Trophoblast cell (in vitro differentiated cells and primary cell): ENCODE results near the gene ARFGAP1.

Source experiments
- DNase-seq, 2 donors: peaks; one replicate each; pipeline ENCODE4 v3.0.0-alpha.2; 2016
- H2AFZ ChIP-seq: 2 replicates; pipeline ENCODE4 v1.6.1; 2013; ENCODE audit warnings: low read length, moderate library complexity, mild to moderate bottlenecking; ENCODE audit not compliant: insufficient read depth, poor library complexity
- H2AK5ac ChIP-seq: 2 replicates; pipeline ENCODE4 v1.6.1; 2013; ENCODE audit warnings: mild to moderate bottlenecking, low read length
- H2BK120ac ChIP-seq: 2 replicates; pipeline ENCODE4 v1.6.1; 2013; ENCODE audit warnings: low read length, mild to moderate bottlenecking, moderate library complexity; ENCODE audit not compliant: insufficient read depth, poor library complexity
- H2BK12ac ChIP-seq: 2 replicates; pipeline ENCODE4 v1.6.1; 2013; ENCODE audit warnings: mild to moderate bottlenecking, low read length, moderate library complexity
- H2BK5ac ChIP-seq: 2 replicates; pipeline ENCODE4 v1.6.1; 2013; ENCODE audit warnings: low read length, low read depth, moderate library complexity, mild to moderate bottlenecking; ENCODE audit not compliant: poor library complexity
- H3K14ac ChIP-seq: 2 replicates; pipeline ENCODE4 v1.6.1; 2013; ENCODE audit warnings: mild to moderate bottlenecking, low read length
- H3K18ac ChIP-seq: 2 replicates; pipeline ENCODE4 v1.6.1; 2013; ENCODE audit warnings: mild to moderate bottlenecking, low read length
- H3K23ac ChIP-seq: 2 replicates; pipeline ENCODE4 v1.6.1; 2013; ENCODE audit warnings: low read length
- H3K27ac ChIP-seq: 2 replicates; pipeline ENCODE4 v1.5.1; 2013; ENCODE audit warnings: low read depth, mild to moderate bottlenecking, inconsistent platforms, low read length, moderate library complexity
- H3K27me3 ChIP-seq: 2 replicates; pipeline ENCODE4 v1.6.1; 2013; ENCODE audit warnings: inconsistent platforms, mild to moderate bottlenecking, low read length, moderate library complexity; ENCODE audit not compliant: insufficient read depth
- H3K36me3 ChIP-seq, 2 experiments: 1 replicate in 1 of 2; 2 replicates in 1 of 2; pipeline ENCODE4 v1.6.1; 2013; ENCODE audit warnings: low read length in 2 of 2, mild to moderate bottlenecking in 2 of 2, moderate library complexity in 1 of 2; ENCODE audit not compliant: insufficient read depth in 2 of 2, control insufficient read depth in 1 of 2
- H3K4ac ChIP-seq: 2 replicates; pipeline ENCODE4 v1.6.1; 2013; ENCODE audit warnings: low read depth, mild to moderate bottlenecking, low read length, moderate library complexity
- H3K4me1 ChIP-seq, 2 experiments: 1 replicate in 1 of 2; 2 replicates in 1 of 2; pipeline ENCODE4 v1.6.1; 2013; ENCODE audit warnings: low read length in 2 of 2, mild to moderate bottlenecking in 2 of 2, moderate library complexity in 1 of 2; ENCODE audit not compliant: insufficient read depth in 2 of 2, control insufficient read depth in 1 of 2
- H3K4me2 ChIP-seq: 2 replicates; pipeline ENCODE4 v1.6.1; 2013; ENCODE audit warnings: inconsistent platforms, mild to moderate bottlenecking, low read length, moderate library complexity
- H3K4me3 ChIP-seq: 2 replicates; pipeline ENCODE4 v1.5.1; 2013; ENCODE audit warnings: mild to moderate bottlenecking, low read depth, low read length, inconsistent platforms
- H3K79me1 ChIP-seq: one replicate; pipeline ENCODE4 v1.6.1; 2013; ENCODE audit warnings: low read length
- H3K79me2 ChIP-seq: 2 replicates; pipeline ENCODE4 v1.6.1; 2013; ENCODE audit warnings: low read length, mild to moderate bottlenecking; ENCODE audit not compliant: control insufficient read depth, insufficient read depth, poor library complexity
- H3K9ac ChIP-seq: 2 replicates; pipeline ENCODE4 v1.6.1; 2013; ENCODE audit warnings: mild to moderate bottlenecking, low read length
- H3K9me3 ChIP-seq: 2 replicates; pipeline ENCODE4 v1.6.1; 2013; ENCODE audit warnings: low read depth, mild to moderate bottlenecking, control low read depth, inconsistent platforms, low read length; ENCODE audit not compliant: insufficient read depth
- H4K12ac ChIP-seq: 2 replicates; pipeline ENCODE4 v1.6.1; 2013; ENCODE audit warnings: low read depth, mild to moderate bottlenecking, low read length, moderate library complexity
- H4K8ac ChIP-seq: 2 replicates; pipeline ENCODE4 v1.6.1; 2013; ENCODE audit warnings: low read depth, mild to moderate bottlenecking, low read length, moderate library complexity
- H4K91ac ChIP-seq: one replicate; pipeline ENCODE4 v1.6.1; 2013; ENCODE audit warnings: low read depth, mild to moderate bottlenecking, low read length, moderate library complexity
- WGBS: extraction: QIAGEN DNeasy Blood & Tissue Kit; methylation state at CpG from one replicate; pipeline ENCODE4 v1.1.7; 2013; ENCODE audit warnings: missing lambda C conversion rate; ENCODE audit not compliant: insufficient read length, insufficient coverage; ENCODE audit errors: extremely low coverage; 5-methylcytosine and 5-hydroxymethylcytosine counted together

ARFGAP1 gene

GRCh38 chr20:63254606-63255384 lies 17.8 kb upstream of the ARFGAP1 start:
- H4K12ac ChIP-seq = peak overlapping the region; percentile 21
- H3K79me2 ChIP-seq = peaks cover 11% of the 10 kb centered on the region
- H3K27me3 ChIP-seq = peaks cover 12% of the 10 kb centered on the region
- H3K79me1 ChIP-seq = peaks cover 22% of the 10 kb centered on the region
- no peak overlapping the region for H2BK120ac ChIP-seq
- no peak overlapping the region for H2AFZ ChIP-seq
- peak overlapping the region; percentile 14 for H3K27ac ChIP-seq
- peak overlapping the region; percentile 53 for H3K4me2 ChIP-seq
- H4K8ac ChIP-seq = peak overlapping the region; percentile 0
- peak overlapping the region; percentile 13 for H4K91ac ChIP-seq
- peaks cover 0 to 6% of the 10 kb centered on the region in 2 experiments for H3K36me3 ChIP-seq
- no peak overlapping the region for H2AK5ac ChIP-seq
- peak in 1 of 2 donors; percentile 71 for DNase-seq
- no peak overlapping the region for H3K9ac ChIP-seq
- H3K4ac ChIP-seq = no peak overlapping the region
- peak overlapping the region; percentile 21 for H3K4me3 ChIP-seq
- H3K4me1 ChIP-seq = peaks cover 15 to 42% of the 10 kb centered on the region in 2 experiments
- peaks cover 14% of the 10 kb centered on the region for H3K9me3 ChIP-seq
- no peak overlapping the region for H2BK12ac ChIP-seq
- H3K14ac ChIP-seq = no peak overlapping the region
- no CpG with 5 or more reads among the region's 56 CpGs for WGBS
- H2BK5ac ChIP-seq = no peak overlapping the region
- H3K18ac ChIP-seq = no peak overlapping the region
- H3K23ac ChIP-seq = no peak overlapping the region

- Histone ChIP-seq H3K79me2 (peaks cover 11% of the 10 kb centered on the region), H3K9ac (no peak overlapping the region), H2BK12ac (peak overlapping the region; percentile 53), H3K79me1 (peaks cover 22% of the 10 kb centered on the region), H3K18ac (no peak overlapping the region), H3K36me3 (peaks cover 0 to 2% of the 10 kb centered on the region in 2 experiments), H3K4ac (peak overlapping the region; percentile 52), H4K91ac (peak overlapping the region; percentile 87), H2BK5ac (no peak overlapping the region), H3K27me3 (peaks cover 12% of the 10 kb centered on the region), H3K23ac (no peak overlapping the region), H2AFZ (no peak overlapping the region), H2BK120ac (peak overlapping the region; percentile 35), H3K14ac (peak overlapping the region; percentile 62), H4K12ac (no peak overlapping the region), H2AK5ac (peak overlapping the region; percentile 32), H4K8ac (peak overlapping the region; percentile 44), H3K4me3 (peak overlapping the region; percentile 20), H3K27ac (no peak overlapping the region), H3K4me2 (no peak overlapping the region), H3K4me1 (peaks cover 15 to 42% of the 10 kb centered on the region in 2 experiments), H3K9me3 (peaks cover 14% of the 10 kb centered on the region)
- WGBS = no CpG with 5 or more reads among the region's 31 CpGs
- peak in 1 of 2 donors; percentile 58 for DNase-seq
Observed at GRCh38 chr20:63255931-63256704, 16.5 kb upstream of the ARFGAP1 start.

GRCh38 chr20:63256954-63257353 lies 15.7 kb upstream of the ARFGAP1 start:
- Histone ChIP-seq H3K79me1 (peaks cover 20% of the 10 kb centered on the region), H3K9ac (no peak overlapping the region), H3K4me3 (peak overlapping the region; percentile 11), H2BK12ac (no peak overlapping the region), H2AFZ (no peak overlapping the region), H3K27me3 (peaks cover 10% of the 10 kb centered on the region), H3K18ac (no peak overlapping the region), H3K27ac (no peak overlapping the region), H2BK5ac (no peak overlapping the region), H3K4me1 (peaks cover 12 to 39% of the 10 kb centered on the region in 2 experiments), H3K14ac (no peak overlapping the region), H4K8ac (no peak overlapping the region), H3K23ac (no peak overlapping the region), H2BK120ac (no peak overlapping the region), H4K12ac (no peak overlapping the region), H2AK5ac (peak overlapping the region; percentile 28), H3K79me2 (peaks cover 11% of the 10 kb centered on the region), H4K91ac (peak overlapping the region; percentile 87), H3K4ac (no peak overlapping the region), H3K9me3 (peaks cover 14% of the 10 kb centered on the region), H3K4me2 (no peak overlapping the region), H3K36me3 (peaks cover 0 to 2% of the 10 kb centered on the region in 2 experiments)
- DNase-seq = no peak
- WGBS = no CpG with 5 or more reads among the region's 4 CpGs

GRCh38 chr20:63257629-63258028 lies 15.0 kb upstream of the ARFGAP1 start:
- Histone ChIP-seq H4K91ac (no peak overlapping the region), H3K9me3 (peaks cover 14% of the 10 kb centered on the region), H2BK120ac (no peak overlapping the region), H3K27me3 (peaks cover 9% of the 10 kb centered on the region), H3K4me3 (no peak overlapping the region), H3K4me1 (peaks cover 12 to 36% of the 10 kb centered on the region in 2 experiments), H3K79me2 (peaks cover 9% of the 10 kb centered on the region), H4K8ac (no peak overlapping the region), H3K9ac (no peak overlapping the region), H3K18ac (no peak overlapping the region), H3K14ac (no peak overlapping the region), H3K79me1 (peaks cover 18% of the 10 kb centered on the region), H3K27ac (no peak overlapping the region), H4K12ac (no peak overlapping the region), H2BK5ac (no peak overlapping the region), H2AFZ (no peak overlapping the region), H3K23ac (no peak overlapping the region), H3K4ac (no peak overlapping the region), H2BK12ac (no peak overlapping the region), H2AK5ac (no peak overlapping the region), H3K4me2 (no peak overlapping the region), H3K36me3 (peaks cover 0 to 2% of the 10 kb centered on the region in 2 experiments)
- WGBS = no CpG with 5 or more reads among the region's 13 CpGs
- DNase-seq = no peak
